Endothelial cell of umbilical vein (primary cell): ENCODE measurements around the gene CFAP45. TPM values are rescaled to one million over a fixed set of nuclear protein-coding genes. Genes with fewer than 3 reads are reported as not detected.

Experiments
- BruUV-seq: library from RNA; stranded (reverse); fragments of 400-500 nt; replicated peaks from 2 replicates; lab custom pipeline; 2021; lab: Mats Ljungman, UMichigan
- CTCF ChIA-PET: fragments of 300-600, 350-600 bp; sonication (Branson Sonifier 250); formaldehyde crosslinking; loops from one replicate; lab custom pipeline; 2021; ENCODE audit warnings: antibody characterized with exemption, inconsistent platforms; lab: Charles Lee
- POLR2A ChIA-PET: fragments of 300-600, 350-600 bp; sonication (Branson Sonifier 250); formaldehyde crosslinking; loops from one replicate; lab custom pipeline; 2021; ENCODE audit warnings: antibody characterized with exemption, inconsistent platforms; lab: Charles Lee
- DNase-seq: peaks from one replicate; pipeline ENCODE4 v3.0.0-alpha.2; 2011; ENCODE audit warnings: low read depth, low spot score
- FAIRE-seq: peaks from 2 replicates; lab custom pipeline; 2011; peaks lifted over from hg19 to GRCh38; lab: Jason Lieb, UNC
- H2AFZ ChIP-seq: 2 replicates; pipeline ENCODE4 v1.6.0; 2012; ENCODE audit warnings: low read depth, low read length, control low read depth, inconsistent platforms
- H3K27ac ChIP-seq: 2 replicates; pipeline ENCODE4 v1.5.1; 2011; ENCODE audit warnings: low read depth, mild to moderate bottlenecking, control low read depth, low read length, moderate library complexity; ENCODE audit not compliant: insufficient read depth
- H3K27me3 ChIP-seq, 2 experiments: 2 replicates each; pipeline versions ENCODE4 v1.6.0 to v1.6.1; 2011; ENCODE audit warnings: low read length in 2 of 2, mixed read lengths in 1 of 2; ENCODE audit not compliant: control insufficient read depth in 2 of 2, insufficient read depth in 2 of 2
- H3K36me3 ChIP-seq, 2 experiments: 2 replicates in 1 of 2; 3 replicates in 1 of 2; pipeline ENCODE4 v1.5.1; 2011; ENCODE audit warnings: low read length in 2 of 2, mild to moderate bottlenecking in 1 of 2, moderate library complexity in 1 of 2; ENCODE audit not compliant: control insufficient read depth in 2 of 2, insufficient read depth in 2 of 2; ENCODE audit errors: extremely low read depth in 1 of 2
- H3K4me1 ChIP-seq: 3 replicates; pipeline ENCODE4 v1.5.1; 2011; ENCODE audit warnings: mild to moderate bottlenecking, low read length; ENCODE audit not compliant: control insufficient read depth, insufficient read depth; ENCODE audit errors: extremely low read depth
- H3K4me2 ChIP-seq: 2 replicates; pipeline ENCODE4 v1.6.1; 2011; ENCODE audit warnings: low read length, control low read depth, mixed read lengths; ENCODE audit not compliant: insufficient read depth
- H3K4me3 ChIP-seq, 3 experiments: fragments of 200-600 bp in 1 of 3; sonication (generic), shearing (Covaris generic) in 1 of 3; replicated peaks in 1 of 3; 2 replicates each; pipeline ENCODE4 v1.5.1; 2011 to 2016; ENCODE audit warnings: control low read depth in 3 of 3, low read length in 3 of 3, mild to moderate bottlenecking in 2 of 3, inconsistent platforms in 1 of 3, low read depth in 1 of 3, moderate library complexity in 1 of 3; ENCODE audit not compliant: insufficient read depth in 1 of 3
- H3K79me2 ChIP-seq: 2 replicates; pipeline ENCODE4 v1.6.0; 2012; ENCODE audit warnings: low read length, inconsistent platforms; ENCODE audit not compliant: control insufficient read depth, insufficient read depth
- H3K9ac ChIP-seq: replicated peaks from 2 replicates; pipeline ENCODE3; 2011; ENCODE audit warnings: low read length, control low read depth; ENCODE audit not compliant: insufficient read depth; ENCODE audit errors: extremely low read depth
- H3K9me1 ChIP-seq: replicated peaks from 3 replicates; pipeline ENCODE4 v1.6.0; 2011; ENCODE audit warnings: mild to moderate bottlenecking, low read length; ENCODE audit not compliant: control insufficient read depth, insufficient read depth; ENCODE audit errors: extremely low read depth
- H3K9me3 ChIP-seq: replicated peaks from 2 replicates; pipeline ENCODE4 v1.5.1; 2012; ENCODE audit warnings: low read length, inconsistent platforms; ENCODE audit not compliant: control insufficient read depth, insufficient read depth
- H4K20me1 ChIP-seq: replicated peaks from 2 replicates; pipeline ENCODE3; 2011; ENCODE audit warnings: mild to moderate bottlenecking, low read length; ENCODE audit not compliant: control insufficient read depth, insufficient read depth; ENCODE audit errors: extremely low read depth
- GATA2 ChIP-seq: IDR thresholded peaks from 2 replicates; pipeline ENCODE4 v1.7.0; 2011; ENCODE audit warnings: low read depth, mild to moderate bottlenecking, moderate library complexity, mixed read lengths, low read length; ENCODE audit not compliant: insufficient read length, insufficient read depth
- JUN ChIP-seq: IDR thresholded peaks from 2 replicates; pipeline ENCODE4 v1.6.1; 2011; ENCODE audit warnings: borderline replicate concordance, low read depth; ENCODE audit not compliant: insufficient read length, insufficient read depth
- MAX ChIP-seq: IDR thresholded peaks from 2 replicates; pipeline ENCODE4 v1.6.1; 2011; ENCODE audit not compliant: insufficient read depth, insufficient read length
- MYC ChIP-seq: IDR thresholded peaks from one replicate; pipeline ENCODE4 v1.6.1; 2011; ENCODE audit warnings: mild to moderate bottlenecking, low read depth, low read length
- POLR2A ChIP-seq: IDR thresholded peaks from 2 replicates; pipeline ENCODE4 v1.6.1; 2012; ENCODE audit warnings: low read depth, mild to moderate bottlenecking, control low read depth, low read length
- dilution Hi-C: fragments of 300-500 bp; cut with MboI; formaldehyde crosslinking; loops from one replicate; pipeline ENCODE4 v1.15.0; 2019; ENCODE audit warnings: low sequenced_read_pairs; ENCODE audit not compliant: extremely low pct_ligation_motif_present
- intact Hi-C: fragments of 100-400 bp; cut with micrococcal nuclease; formaldehyde crosslinking; loops from one replicate; pipeline ENCODE4 v1.10.0; 2022
- polyA plus RNA-seq, 4 experiments: library from polyadenylated mRNA; depleted of rRNA in 3 of 4; stranded (reverse) in 3 of 4; unstranded in 1 of 4; fragments of >200 nt; gene quantifications; 2 replicates each; pipeline versions ENCODE4 v1.2.1 to v1.2.3, GENCODE V29; 2011 to 2012; ENCODE audit warnings: missing spikeins in 1 of 4
- total RNA-seq: library from RNA; stranded (reverse); gene quantifications from 2 replicates; pipeline ENCODE4 v1.2.3, GENCODE V29; 2021
- TF ChIP-seq, protein P1 (sequence below), 2 donors: IDR thresholded peaks; 1 replicate in 1 of 2; 2 replicates in 1 of 2; pipeline ENCODE4 v1.5.1; 2011; ENCODE audit warnings: low read length in 2 of 2, mild to moderate bottlenecking in 2 of 2, moderate library complexity in 2 of 2, control low read depth in 1 of 2, inconsistent platforms in 1 of 2, low read depth in 1 of 2; ENCODE audit not compliant: insufficient read depth in 1 of 2; ENCODE audit errors: extremely low read depth in 1 of 2

Gene CFAP45
- total and polyA plus RNA-seq, 2 donors (not counting 3 experiments of a cell fraction or from before 2014, with no cell fraction given): 0.25 to 2.5 TPM

- peaks cover 21% of the 10 kb centered on the region for H3K4me1 ChIP-seq
- H3K9me3 ChIP-seq: no peaks in the 10 kb centered on the region
- no peak overlapping the region for H3K9ac ChIP-seq
- no peak for FAIRE-seq
- H4K20me1 ChIP-seq: no peaks in the 10 kb centered on the region
- H3K27me3 ChIP-seq: no peaks in the 10 kb centered on the region
- no peaks in the 10 kb centered on the region for H3K36me3 ChIP-seq
- DNase-seq: no peak
- no peak overlapping the region for H3K27ac ChIP-seq
- H3K9me1 ChIP-seq: no peaks in the 10 kb centered on the region
- H2AFZ ChIP-seq: no peak overlapping the region
- TF ChIP-seq POLR2A (no peak), MYC (no peak), JUN (no peak), GATA2 (no peak), MAX (no peak)
- TF ChIP-seq, protein P1, sequence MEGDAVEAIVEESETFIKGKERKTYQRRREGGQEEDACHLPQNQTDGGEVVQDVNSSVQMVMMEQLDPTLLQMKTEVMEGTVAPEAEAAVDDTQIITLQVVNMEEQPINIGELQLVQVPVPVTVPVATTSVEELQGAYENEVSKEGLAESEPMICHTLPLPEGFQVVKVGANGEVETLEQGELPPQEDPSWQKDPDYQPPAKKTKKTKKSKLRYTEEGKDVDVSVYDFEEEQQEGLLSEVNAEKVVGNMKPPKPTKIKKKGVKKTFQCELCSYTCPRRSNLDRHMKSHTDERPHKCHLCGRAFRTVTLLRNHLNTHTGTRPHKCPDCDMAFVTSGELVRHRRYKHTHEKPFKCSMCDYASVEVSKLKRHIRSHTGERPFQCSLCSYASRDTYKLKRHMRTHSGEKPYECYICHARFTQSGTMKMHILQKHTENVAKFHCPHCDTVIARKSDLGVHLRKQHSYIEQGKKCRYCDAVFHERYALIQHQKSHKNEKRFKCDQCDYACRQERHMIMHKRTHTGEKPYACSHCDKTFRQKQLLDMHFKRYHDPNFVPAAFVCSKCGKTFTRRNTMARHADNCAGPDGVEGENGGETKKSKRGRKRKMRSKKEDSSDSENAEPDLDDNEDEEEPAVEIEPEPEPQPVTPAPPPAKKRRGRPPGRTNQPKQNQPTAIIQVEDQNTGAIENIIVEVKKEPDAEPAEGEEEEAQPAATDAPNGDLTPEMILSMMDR (IDR thresholded peaks at IDR 0.05; ENCODE audit: extremely low read depth in 1 of 2, insufficient read depth in 1 of 2, low read depth in 1 of 2, low read length in 2 of 2): no peak
- no peak overlapping the region for H3K4me3 ChIP-seq
- H3K4me2 ChIP-seq: no peak overlapping the region
- intact Hi-C loops: no loop called here
- no peaks in the 10 kb centered on the region for H3K79me2 ChIP-seq
- CTCF ChIA-PET: interaction anchor here (0.8 to 9.2 kb wide), 24 partner anchors 8 to 760 kb away, joined by 3 to 623 read pairs (median 6); partner anchors contain the start of genes DUSP23, FCRL6, IGSF9 and TAGLN2
- dilution Hi-C loops: loop anchor here (5.0 kb wide), 1 partner anchor 96 kb away; no protein-coding TSS in a partner anchor
- POLR2A ChIA-PET: interaction anchor here (1.9 kb wide), 1 partner anchor 30 kb away, joined by 6 read pairs; no protein-coding TSS in a partner anchor
- no TSS peak for BruUV-seq
Observed at GRCh38 chr1:159892944-159893343, 7.0 kb downstream of the CFAP45 start.
